Fibroblast of mammary gland (primary cell): ENCODE results near the gene EIF4A3.

Experiments used
- DNase-seq: peaks from one replicate; pipeline ENCODE4 v3.0.0-alpha.2; 2010; ENCODE audit warnings: low read depth
- H3K4me3 ChIP-seq: 2 replicates; pipeline ENCODE4 v1.5.1; 2011; ENCODE audit warnings: low read depth, mild to moderate bottlenecking, low read length, moderate library complexity; ENCODE audit not compliant: control insufficient read depth
- TF ChIP-seq, protein P1 (sequence below): conservative IDR thresholded peaks from 2 replicates; pipeline ENCODE4 v1.5.1; 2011; ENCODE audit warnings: low read depth, low read length, inconsistent platforms; ENCODE audit not compliant: control insufficient read depth, insufficient read depth

Gene EIF4A3

DNA sequence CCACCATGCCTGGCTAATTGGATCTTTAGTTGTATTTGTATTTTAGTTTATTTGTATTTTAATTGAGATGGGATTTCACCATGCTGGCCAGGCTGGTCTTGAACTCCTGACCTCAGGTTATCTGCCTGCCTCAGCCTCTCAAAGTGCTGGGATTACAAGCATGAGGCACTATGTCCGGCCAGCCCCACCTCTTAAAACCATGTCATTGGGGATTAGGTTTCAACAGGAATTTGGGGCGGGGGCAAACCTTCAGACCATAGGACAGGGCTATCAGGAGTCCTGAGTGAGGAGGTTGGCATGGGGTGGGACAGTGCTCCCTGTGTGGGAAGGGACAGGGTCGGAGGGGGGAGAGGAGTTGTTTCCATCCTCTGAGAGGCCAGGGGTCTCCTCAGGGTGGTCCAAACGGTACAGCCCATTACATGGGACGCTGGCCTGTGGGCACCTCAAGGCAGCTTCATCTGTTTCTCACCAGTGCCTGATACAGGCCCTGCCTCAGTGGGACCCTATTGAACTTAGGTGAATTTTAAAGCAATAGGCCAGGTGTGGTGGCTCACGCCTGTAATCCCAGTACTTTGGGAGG, 23.9 kb downstream of the EIF4A3 start:
- H3K4me3 ChIP-seq, result no peak overlapping the region
- no peak for DNase-seq
- TF ChIP-seq, protein P1, sequence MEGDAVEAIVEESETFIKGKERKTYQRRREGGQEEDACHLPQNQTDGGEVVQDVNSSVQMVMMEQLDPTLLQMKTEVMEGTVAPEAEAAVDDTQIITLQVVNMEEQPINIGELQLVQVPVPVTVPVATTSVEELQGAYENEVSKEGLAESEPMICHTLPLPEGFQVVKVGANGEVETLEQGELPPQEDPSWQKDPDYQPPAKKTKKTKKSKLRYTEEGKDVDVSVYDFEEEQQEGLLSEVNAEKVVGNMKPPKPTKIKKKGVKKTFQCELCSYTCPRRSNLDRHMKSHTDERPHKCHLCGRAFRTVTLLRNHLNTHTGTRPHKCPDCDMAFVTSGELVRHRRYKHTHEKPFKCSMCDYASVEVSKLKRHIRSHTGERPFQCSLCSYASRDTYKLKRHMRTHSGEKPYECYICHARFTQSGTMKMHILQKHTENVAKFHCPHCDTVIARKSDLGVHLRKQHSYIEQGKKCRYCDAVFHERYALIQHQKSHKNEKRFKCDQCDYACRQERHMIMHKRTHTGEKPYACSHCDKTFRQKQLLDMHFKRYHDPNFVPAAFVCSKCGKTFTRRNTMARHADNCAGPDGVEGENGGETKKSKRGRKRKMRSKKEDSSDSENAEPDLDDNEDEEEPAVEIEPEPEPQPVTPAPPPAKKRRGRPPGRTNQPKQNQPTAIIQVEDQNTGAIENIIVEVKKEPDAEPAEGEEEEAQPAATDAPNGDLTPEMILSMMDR, result no peak

DNA sequence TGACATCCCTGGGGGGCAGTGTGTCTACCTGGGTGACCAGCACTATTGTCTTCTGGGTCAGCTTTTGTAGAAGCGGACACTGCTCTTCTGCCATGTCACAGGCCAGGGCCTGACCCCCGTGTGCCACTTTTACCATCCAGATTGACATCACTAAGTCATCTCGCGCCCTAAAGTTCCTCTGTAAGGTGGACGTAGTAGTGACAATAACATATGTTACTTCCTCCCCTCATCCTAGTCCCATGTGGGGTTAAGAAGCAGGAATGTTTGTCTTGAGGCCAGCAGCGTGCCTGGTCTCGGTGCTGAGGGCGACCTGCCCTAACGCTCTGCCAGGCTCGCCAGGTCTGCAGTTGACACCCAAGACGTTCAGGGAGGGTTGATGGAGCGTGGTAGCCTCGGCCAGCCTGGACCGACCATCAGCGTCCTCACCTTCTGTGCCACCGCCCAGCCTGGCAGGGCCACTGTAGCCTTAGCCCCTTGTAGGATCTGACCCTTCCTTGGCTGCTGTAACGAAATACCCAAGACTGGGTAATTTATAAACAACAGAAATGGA, 24.8 kb downstream of the EIF4A3 start:
- DNase-seq, result no peak
- no peak overlapping the region for H3K4me3 ChIP-seq
- TF ChIP-seq, protein P1, result no peak

DNA sequence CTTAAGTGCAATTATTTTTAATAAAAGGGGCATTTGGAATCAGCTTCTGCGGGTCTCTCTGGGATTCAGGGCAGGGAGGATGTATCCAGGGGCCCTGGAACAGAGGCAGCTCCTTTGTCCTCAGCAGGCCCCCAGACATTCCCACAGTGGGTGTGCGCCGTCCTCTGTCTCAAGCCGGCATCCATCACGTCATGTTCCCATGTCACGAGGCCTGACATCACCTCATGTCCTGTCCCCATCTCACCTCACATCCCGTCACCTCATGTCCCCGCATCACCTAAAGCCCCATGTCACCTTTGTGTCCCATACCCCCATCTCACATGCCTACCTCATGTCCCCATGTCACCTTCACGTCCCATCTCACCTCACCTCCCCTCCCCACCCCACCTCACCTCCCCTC, 27.1 kb downstream of the EIF4A3 start:
- TF ChIP-seq, protein P1, result no peak

DNA sequence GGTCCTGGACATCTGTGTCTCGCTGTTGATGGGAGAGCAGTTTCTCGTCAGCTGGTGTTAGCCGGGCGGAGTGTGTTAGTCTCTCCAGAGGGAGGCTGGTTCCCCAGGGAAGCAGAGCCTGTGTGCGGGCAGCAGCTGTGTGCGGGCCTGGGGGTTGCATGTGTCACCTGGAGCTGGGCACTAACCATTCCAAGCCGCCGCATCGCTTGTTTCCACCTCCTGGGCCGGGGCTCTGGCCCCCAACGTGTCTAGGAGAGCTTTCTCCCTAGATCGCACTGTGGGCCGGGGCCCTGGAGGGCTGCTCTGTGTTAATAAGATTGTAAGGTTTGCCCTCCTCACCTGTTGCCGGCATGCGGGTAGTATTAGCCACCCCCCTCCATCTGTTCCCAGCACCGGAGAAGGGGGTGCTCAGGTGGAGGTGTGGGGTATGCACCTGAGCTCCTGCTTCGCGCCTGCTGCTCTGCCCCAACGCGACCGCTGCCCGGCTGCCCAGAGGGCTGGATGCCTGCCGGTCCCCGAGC, 27.6 kb downstream of the EIF4A3 start:
- H3K4me3 ChIP-seq, result no peak overlapping the region
- TF ChIP-seq, protein P1, result no peak
- no peak for DNase-seq

More for the DNA sequence above, 27.1 kb downstream of the EIF4A3 start:
- no peak for DNase-seq
- no peak overlapping the region for H3K4me3 ChIP-seq

DNA sequence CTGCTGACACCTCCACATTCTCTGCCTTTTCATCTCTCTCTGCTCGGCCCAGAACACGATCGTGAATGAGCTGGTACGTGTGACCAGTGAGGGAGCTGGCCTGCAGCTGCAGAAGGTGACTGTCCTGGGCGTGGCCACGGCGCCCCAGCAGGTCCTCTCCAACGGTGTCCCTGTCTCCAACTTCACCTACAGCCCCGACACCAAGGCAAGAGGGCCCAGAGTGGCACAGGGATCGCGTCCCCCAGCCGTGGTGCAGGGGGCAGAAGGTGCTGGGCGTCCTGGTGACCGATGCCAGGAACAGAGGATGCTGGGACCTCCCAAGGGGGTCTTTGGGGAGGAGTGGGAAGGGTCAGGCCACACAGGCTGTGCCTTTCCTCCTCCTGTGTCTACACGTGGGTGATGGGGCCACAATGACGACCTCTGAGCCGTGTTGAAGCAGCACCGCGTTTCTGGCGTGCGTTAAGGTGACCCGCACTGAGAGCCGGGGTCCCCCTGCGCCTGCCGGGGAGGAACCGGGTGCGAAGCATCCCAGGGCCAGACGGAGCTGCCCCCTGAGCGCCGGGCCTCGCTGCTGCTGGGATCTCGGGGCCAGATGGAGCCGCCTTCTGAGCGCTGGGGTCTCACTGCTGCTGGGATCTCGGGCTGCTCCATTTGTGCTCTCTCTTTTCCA, 28.2 kb downstream of the EIF4A3 start:
- H3K4me3 ChIP-seq, result no peak overlapping the region
- DNase-seq, result no peak
- TF ChIP-seq, protein P1, result no peak

DNA sequence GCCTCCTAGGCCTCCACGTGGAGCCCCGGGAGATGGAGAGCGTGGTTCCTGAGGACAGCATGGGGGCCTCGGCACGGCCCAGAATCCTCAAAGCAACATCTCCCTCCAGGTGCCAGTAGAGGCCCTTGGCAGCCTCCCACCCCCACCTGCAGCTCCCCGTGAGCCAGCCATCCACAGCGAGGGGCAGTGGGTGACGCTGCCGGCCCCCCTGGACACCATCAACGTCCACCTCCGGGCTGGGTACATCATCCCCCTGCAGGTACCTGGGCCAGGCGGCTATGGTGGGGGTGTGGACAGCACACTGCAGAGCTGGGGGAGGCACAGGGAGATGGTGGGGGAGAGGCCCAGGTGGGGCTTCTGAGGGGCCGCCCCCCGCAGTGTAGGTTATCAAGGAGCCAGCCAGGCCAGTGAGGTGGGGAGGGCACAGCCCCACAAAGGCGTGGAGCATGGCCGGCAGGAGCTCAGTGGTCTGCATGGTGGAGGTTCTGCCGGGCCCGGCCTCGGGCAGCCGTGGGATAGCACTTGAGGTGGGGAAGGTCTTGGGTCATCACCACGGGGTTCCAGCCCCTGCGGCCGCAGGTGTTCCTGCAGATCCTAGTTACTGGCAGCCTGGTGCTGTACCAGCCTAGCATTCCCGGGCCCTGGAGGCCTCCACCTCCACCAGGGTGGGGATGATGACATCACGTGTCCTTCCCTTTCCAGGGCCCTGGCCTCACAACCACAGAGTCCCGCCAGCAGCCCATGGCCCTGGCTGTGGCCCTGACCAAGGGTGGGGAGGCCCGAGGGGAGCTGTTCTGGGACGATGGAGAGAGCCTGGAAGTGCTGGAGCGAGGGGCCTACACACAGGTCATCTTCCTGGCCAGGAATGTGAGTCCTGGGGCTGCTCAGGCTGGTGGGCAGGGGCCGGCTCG, 29.2 kb downstream of the EIF4A3 start:
- TF ChIP-seq, protein P1, result no peak
- no peak overlapping the region for H3K4me3 ChIP-seq
- no peak for DNase-seq
